NCI-H2227 treated with DMSO at 0.1 percent for 48 hours (cell line): ENCODE measurements around the gene CMIP.
"Not testable (repeated sequence)": the region's sequence is repeated elsewhere in the genome, so short reads cannot be mapped to it uniquely, and the experiment has no call there.

Experiments used
- DNase-seq: peaks from one replicate; lab custom pipeline; 2025; lab: John Stamatoyannopoulos, UW

CMIP gene

DNA sequence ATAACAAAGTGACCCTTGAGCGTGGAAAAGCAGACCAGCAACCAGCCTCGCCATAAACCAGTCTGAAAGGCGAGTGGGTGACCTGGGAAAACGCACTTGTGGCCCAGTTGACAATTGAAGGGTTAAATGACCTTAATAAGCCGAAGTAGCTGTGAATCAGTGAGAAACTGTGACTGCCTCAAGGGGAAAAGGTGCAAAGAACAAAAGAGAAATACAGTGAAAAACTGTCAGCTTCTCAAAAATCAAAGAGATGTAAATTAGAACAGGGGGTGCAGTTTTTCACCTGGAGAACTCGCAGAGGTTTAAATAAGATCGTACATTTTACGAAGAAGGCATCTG lies 124.1 kb downstream of the CMIP start:
- DNase-seq = no peak

DNA sequence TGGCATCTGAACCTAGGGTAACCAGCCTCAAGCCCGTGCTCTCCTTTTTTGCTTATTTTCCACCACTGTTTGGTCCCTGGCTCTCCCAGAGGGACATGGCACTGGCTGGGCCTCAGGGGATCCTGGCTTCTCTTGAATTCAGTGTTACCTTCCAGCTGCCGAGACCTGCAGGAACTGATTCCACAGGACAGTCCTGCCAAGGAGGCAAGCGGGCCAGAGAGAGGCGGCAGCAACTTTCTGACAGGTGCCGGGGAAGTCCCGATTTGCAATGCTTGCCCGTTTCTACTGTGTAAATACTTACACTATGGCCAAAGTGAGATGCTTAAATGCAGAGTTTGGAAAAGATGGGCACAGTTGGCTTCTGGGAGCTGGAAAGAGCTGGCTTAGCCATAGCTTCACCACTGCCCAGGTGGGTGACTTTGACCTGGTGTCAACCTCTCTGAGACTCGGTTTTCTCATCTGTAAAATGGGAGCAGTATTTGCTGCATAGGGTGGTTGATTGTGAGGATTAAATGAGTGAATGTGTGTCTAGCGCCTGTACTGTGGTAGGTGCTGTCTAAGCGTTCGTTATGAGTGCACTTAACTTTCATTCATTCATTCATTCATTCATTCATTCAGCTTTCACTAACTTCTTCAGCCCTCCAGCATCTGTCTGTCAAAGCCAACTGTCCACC lies 124.9 kb downstream of the CMIP start:
- no peak for DNase-seq

DNA sequence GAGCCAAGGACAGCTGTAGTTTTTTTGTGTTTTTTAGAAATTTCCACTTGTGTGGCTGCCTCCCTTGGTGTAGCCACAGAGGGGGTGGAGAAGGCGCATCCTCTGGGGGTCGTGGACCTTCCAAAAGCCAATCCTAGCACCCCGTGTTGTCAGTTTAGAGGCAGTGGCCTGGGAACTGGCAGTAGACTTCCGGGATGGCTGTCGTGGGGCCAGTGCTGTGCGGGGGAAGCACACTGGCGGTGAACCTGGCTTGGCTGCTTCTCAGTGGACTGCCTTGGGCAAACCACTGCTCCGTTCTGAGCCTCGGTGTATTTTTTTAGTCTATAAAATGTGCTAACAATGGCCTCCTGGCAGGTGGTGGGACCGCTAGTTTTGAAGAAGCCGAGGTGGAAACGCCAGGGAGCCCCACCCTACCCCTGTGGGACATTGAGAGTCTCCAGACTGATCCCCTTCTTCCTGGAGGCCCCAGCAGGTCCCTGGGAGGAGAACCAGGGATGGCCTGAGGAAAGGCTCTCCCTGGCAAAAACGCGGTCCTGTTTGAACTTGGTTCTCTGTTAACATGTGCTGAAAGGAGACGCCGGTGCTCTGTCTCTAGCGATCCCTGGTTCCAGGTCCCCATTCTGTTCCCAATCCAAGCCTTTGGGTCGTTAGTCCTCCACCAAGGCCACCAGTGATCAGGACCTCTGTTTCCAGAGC lies 125.7 kb downstream of the CMIP start:
- DNase-seq = no peak

DNA sequence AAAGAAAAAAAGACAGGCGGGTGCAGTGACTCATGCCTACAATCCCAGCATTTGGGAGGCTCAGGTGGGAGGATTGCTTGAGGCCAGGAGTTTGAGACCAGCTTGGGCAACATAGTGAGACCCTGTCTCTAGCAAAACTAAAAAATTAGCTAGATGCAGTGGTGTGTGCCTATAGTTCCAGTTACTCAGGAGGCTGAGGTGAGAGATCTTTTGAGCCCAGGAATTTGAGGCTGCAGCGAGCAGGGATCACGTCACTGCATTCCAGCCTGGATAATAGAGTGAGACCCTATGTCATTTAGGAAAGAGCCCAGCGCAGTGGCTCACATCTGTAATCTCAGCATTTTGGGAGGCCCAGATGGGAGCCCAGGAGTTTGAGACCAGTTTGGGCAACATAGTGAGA lies 126.6 kb downstream of the CMIP start:
- no peak for DNase-seq

DNA sequence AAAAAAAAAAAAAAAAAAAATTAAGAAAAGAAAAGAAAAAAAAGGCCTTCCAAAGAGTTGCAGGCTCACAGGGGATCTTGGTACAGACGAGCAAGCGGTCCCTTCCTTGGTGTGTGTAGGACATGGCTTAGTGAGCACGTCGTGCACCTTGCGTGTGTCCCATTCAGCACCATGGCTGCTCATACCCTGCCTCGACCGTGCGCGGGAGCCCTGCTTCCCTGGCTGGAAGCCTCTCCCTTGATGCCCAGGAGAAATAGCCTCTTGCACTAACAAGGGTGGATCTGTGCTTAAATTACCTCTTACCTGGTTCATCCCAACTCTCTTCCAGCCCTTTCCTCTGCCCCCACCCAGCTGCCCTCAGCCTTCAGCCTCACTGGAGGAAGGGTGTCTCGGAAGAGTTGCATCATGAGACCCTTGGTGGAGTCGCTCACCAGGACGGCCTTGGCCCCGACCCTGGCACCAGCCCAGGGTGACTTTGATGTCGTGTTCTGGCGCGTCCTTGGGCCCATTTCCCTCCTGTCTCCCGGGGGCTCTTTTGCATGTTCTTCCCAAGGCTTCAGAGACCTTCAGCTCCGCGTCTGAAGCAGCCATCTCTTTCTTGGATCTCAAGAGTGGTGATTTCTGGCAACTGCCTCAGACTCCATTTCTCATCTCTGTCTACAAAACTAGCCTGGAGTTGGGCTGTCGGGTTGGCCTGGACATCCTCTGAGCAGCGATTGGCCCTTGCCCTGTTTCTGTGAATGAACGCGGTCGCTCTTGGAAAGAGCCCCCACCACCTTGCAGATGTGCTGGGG lies 127.2 kb downstream of the CMIP start:
- DNase-seq = no peak

GRCh38 chr16:81572386-81573144 lies 128.0 kb downstream of the CMIP start:
- no peak for DNase-seq

- no peak for DNase-seq
Observed at GRCh38 chr16:81573533-81574020, 129.0 kb downstream of the CMIP start.

DNA sequence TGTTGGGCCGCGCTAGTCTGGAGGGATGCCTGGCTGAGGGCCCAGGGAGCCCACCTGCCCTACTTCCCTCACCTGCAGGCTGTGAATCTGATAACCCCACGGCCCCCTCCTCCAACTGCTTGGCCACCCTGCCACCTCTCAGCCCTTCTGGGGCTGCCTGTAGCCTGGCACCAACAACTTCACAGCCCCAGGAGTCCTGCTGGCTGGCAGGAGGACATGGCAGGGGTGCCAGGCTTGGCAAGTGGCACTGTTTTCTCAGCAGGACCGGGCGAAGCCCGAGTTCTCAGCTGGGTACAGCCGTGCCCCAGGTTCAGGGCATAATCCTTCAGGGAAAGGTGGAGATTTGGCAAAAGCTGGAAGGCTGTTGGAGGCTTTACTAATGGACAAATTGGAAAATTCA lies 129.6 kb downstream of the CMIP start:
- no peak for DNase-seq

DNA sequence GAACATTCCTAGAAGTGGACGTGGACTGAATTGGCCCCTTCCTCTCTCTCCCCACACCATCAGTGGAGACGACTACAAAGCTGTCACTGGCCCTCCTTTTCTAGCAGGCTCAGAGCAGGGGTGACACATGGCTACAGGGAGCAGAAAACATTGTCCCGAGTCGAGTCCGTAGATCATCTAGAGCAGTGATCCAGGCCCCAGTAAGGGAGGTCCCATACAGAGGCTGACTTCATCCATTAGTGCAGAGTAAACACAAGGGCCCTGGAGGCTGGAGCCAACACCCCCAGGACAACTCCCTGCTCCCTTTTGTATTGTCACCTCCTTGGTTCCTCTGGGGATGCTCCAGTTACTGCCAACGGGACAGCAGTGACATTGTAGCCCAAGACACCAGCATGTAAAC lies 130.7 kb downstream of the CMIP start:
- DNase-seq = no peak

- DNase-seq = no peak
Observed at GRCh38 chr16:81575834-81576233, 131.2 kb downstream of the CMIP start.

DNA sequence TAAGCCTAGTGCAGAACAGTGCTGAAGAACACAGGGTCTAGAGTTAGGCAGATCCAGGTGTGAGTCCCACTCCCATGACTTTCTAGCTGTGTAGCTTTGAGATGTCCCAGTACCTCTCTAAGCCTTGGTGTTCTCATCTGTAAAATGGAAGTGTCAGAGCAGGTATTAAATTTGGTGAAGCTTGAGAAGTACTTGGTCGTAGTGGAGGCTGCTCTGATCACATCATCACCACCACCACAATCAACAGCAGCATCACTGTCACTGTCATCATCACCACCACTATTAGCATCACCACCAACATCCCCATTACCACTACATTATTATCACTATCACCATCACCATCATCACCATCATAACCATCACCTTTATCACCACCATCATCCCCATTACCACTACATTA lies 132.1 kb downstream of the CMIP start:
- no peak for DNase-seq

GRCh38 chr16:81577272-81577671 lies 132.7 kb downstream of the CMIP start:
- DNase-seq = not testable (repeated sequence)

GRCh38 chr16:81578076-81578475 lies 133.5 kb downstream of the CMIP start:
- DNase-seq = no peak

- no peak for DNase-seq
Observed at GRCh38 chr16:81578636-81579413, 134.2 kb downstream of the CMIP start.

- no peak for DNase-seq
Observed at GRCh38 chr16:81581107-81581506, 136.5 kb downstream of the CMIP start.

DNA sequence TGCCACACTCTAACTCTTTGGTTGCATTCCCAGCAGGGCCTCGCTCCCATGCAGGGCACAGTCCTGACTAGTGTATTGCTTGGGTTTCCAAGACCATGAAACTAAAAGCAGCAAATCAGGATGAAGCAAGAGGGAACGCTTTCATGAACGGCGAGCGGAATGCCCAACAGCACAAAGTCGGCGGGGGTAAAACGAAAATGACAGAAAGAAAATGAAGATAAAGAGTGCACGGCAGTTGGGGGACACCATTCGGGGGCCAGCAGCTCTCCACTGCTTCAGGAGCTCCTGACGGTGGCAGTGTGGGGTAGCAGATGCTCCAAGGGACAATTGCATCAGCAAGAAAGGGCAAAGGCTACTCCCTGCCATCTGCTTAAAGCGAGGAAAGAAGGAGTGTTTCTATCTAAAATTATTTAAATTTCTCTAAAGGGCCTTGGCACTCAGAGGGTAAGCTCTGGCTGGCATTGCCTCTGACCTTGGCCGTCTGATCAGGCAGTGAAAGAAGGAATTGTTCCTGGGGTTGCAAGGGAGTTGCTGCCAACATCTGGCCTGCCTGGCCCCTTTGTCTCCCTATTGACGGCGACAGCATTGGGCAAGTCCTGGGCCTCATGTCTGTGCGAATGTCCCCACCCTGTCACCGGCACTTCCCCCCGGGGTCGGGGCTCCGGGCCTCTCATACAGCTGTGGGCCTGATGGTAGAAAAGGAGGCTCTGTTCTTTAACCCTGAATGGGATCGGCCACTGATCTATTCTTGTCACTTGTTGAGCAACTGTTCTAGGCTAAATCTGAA lies 138.2 kb downstream of the CMIP start:
- no peak for DNase-seq

DNA sequence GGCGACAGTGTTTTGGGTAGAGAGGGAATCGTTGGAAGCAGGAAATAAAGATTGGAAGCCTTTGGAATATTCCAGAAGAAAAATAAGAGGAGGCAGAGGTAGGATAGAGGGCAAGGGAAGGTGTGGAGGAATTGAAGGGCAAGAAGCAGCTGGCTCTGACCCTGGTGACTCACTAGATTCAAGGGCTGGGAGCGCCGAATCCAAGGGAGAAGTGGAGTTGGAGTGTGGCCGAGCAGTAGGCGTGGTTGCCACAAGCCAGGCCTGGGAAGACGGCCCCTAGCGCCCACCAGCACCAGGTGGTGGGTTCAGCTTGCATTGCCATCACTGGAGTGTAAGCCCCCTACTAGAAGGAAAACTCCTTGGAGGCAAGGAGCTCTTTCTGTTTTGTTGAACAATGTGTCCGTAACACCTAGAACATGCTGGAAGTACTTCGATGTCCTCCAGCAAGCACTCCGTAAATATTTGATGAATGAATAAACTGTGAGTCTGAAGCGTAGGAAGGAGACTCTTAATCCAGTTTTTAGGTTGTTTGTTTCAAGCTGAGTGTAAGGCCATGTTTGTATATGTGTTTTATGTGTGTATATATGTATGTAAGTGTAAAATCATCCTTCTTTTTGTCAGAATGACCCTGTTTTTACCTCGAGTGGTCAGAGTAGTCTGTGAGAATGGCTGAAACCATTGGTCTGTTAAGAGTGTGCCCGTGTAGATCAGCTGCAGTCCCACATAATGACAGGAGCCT lies 139.5 kb downstream of the CMIP start:
- DNase-seq = no peak

- no peak for DNase-seq
Observed at GRCh38 chr16:81585785-81586184, 141.2 kb downstream of the CMIP start.

- no peak for DNase-seq
Observed at GRCh38 chr16:81586417-81586816, 141.8 kb downstream of the CMIP start.
